OCI-LY1 (cell line): Measurements from ENCODE around the gene FANCB.

ENCODE experiments used
- H2AFZ ChIP-seq: fragments of 200-600 bp; sonication (generic), shearing (Covaris generic); 2 replicates; pipeline ENCODE4 v1.6.0; 2014; ENCODE audit warnings: antibody characterized with exemption, mild to moderate bottlenecking, low read length
- H3F3A ChIP-seq: fragments of 200-600 bp; sonication (generic), shearing (Covaris generic); 2 replicates; pipeline ENCODE4 v1.6.0; 2014; ENCODE audit warnings: mild to moderate bottlenecking, antibody characterized with exemption, low read length, moderate library complexity; ENCODE audit not compliant: insufficient read depth
- H3K27ac ChIP-seq: fragments of 200-600 bp; sonication (generic); 2 replicates; pipeline ENCODE4 v1.5.1; 2014; ENCODE audit warnings: low read length, mixed run types, mild to moderate bottlenecking, low read depth; ENCODE audit not compliant: poor library complexity, severe bottlenecking
- H3K27me3 ChIP-seq: fragments of 200-600 bp; sonication (generic); 2 replicates; pipeline ENCODE4 v1.6.0; 2014; ENCODE audit warnings: antibody characterized with exemption, mild to moderate bottlenecking, low read length, moderate library complexity; ENCODE audit not compliant: insufficient read depth
- H3K36me3 ChIP-seq: fragments of 200-600 bp; sonication (generic); 2 replicates; pipeline ENCODE4 v1.6.1; 2014; ENCODE audit warnings: mild to moderate bottlenecking, antibody characterized with exemption, low read length, moderate library complexity, mixed read lengths; ENCODE audit not compliant: insufficient read depth
- H3K4me1 ChIP-seq: fragments of 200-600 bp; sonication (generic); 2 replicates; pipeline ENCODE4 v1.5.1; 2014; ENCODE audit warnings: mild to moderate bottlenecking, low read length, moderate library complexity; ENCODE audit not compliant: insufficient read depth, severe bottlenecking
- H3K4me2 ChIP-seq: fragments of 200-600 bp; sonication (generic), shearing (Covaris generic); 2 replicates; pipeline ENCODE4 v1.6.1; 2014; ENCODE audit warnings: low read length
- H3K4me3 ChIP-seq: fragments of 200-600 bp; sonication (generic); 2 replicates; pipeline ENCODE4 v1.5.1; 2014; ENCODE audit warnings: low read length, low read depth, mild to moderate bottlenecking, mixed read lengths; ENCODE audit not compliant: poor library complexity, severe bottlenecking
- H3K79me2 ChIP-seq: fragments of 200-600 bp; shearing (Covaris generic); 2 replicates; pipeline ENCODE4 v1.6.1; 2016; ENCODE audit warnings: mixed run types, low read length, mixed read lengths; ENCODE audit not compliant: insufficient read depth
- H3K9ac ChIP-seq: fragments of 200-600 bp; sonication (generic), shearing (Covaris generic); 2 replicates; pipeline ENCODE4 v1.6.1; 2014; ENCODE audit warnings: mild to moderate bottlenecking, low read length, mixed read lengths
- H3K9me2 ChIP-seq: fragments of 200-600 bp; sonication (generic), shearing (Covaris generic); 2 replicates; pipeline ENCODE4 v1.6.1; 2014; ENCODE audit warnings: low read depth, mild to moderate bottlenecking, low read length, mixed read lengths
- H3K9me3 ChIP-seq: fragments of 200-600 bp; shearing (Covaris generic); 2 replicates; pipeline ENCODE4 v1.6.1; 2014; ENCODE audit warnings: low read length, mixed read lengths
- H4K20me1 ChIP-seq: fragments of 200-600 bp; sonication (generic), shearing (Covaris generic); 2 replicates; pipeline ENCODE4 v1.6.0; 2016; ENCODE audit warnings: mild to moderate bottlenecking, low read length; ENCODE audit not compliant: insufficient read depth
- EZH2 ChIP-seq: fragments of 200-600 bp; sonication (generic), shearing (Covaris generic); IDR thresholded peaks from 2 replicates; pipeline ENCODE4 v1.8.0; 2017; ENCODE audit warnings: borderline replicate concordance, mixed run types, mild to moderate bottlenecking, antibody characterized with exemption, low read length, moderate library complexity, mixed read lengths
- TF ChIP-seq, protein P1 (sequence below): fragments of 200-600 bp; sonication (generic), shearing (Covaris generic); IDR thresholded peaks from 2 replicates; pipeline ENCODE4 v1.5.1; 2017; ENCODE audit warnings: mild to moderate bottlenecking, antibody characterized with exemption, low read length, moderate library complexity, mixed read lengths

Gene FANCB

DNA sequence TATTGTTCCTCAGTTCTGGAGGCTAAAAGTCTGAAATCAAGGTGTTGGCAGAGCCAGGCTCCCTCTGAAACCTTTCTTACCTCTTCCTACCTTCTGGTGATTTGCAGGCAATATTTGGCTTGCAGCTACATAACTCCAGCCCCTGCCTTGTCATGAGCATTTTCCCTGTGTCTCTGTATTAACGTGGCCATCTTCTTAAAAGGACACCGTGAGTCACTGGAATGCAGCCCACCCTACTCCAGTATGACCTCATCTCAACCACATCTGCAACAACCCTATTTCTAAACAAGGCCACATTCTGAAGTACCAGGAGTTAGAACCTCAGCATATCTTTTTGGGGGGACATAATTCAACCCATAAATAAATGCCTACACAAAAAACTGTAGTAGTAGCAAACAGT is 40.7 kb downstream of the FANCB start:
- no peak overlapping the region for H3K4me2 ChIP-seq
- H3K27me3 ChIP-seq: no peaks in the 10 kb centered on the region
- no peaks in the 10 kb centered on the region for H3F3A ChIP-seq
- H4K20me1 ChIP-seq: no peaks in the 10 kb centered on the region
- no peak overlapping the region for H2AFZ ChIP-seq
- H3K36me3 ChIP-seq: peaks cover 18% of the 10 kb centered on the region
- H3K4me1 ChIP-seq: no peaks in the 10 kb centered on the region
- no peak overlapping the region for H3K27ac ChIP-seq
- H3K9me2 ChIP-seq: no peaks in the 10 kb centered on the region
- TF ChIP-seq, protein P1, sequence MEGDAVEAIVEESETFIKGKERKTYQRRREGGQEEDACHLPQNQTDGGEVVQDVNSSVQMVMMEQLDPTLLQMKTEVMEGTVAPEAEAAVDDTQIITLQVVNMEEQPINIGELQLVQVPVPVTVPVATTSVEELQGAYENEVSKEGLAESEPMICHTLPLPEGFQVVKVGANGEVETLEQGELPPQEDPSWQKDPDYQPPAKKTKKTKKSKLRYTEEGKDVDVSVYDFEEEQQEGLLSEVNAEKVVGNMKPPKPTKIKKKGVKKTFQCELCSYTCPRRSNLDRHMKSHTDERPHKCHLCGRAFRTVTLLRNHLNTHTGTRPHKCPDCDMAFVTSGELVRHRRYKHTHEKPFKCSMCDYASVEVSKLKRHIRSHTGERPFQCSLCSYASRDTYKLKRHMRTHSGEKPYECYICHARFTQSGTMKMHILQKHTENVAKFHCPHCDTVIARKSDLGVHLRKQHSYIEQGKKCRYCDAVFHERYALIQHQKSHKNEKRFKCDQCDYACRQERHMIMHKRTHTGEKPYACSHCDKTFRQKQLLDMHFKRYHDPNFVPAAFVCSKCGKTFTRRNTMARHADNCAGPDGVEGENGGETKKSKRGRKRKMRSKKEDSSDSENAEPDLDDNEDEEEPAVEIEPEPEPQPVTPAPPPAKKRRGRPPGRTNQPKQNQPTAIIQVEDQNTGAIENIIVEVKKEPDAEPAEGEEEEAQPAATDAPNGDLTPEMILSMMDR: no peak
- no peak for TF ChIP-seq EZH2
- H3K79me2 ChIP-seq: no peaks in the 10 kb centered on the region
- H3K4me3 ChIP-seq: no peak overlapping the region
- H3K9me3 ChIP-seq: no peaks in the 10 kb centered on the region
- H3K9ac ChIP-seq: no peak overlapping the region

DNA sequence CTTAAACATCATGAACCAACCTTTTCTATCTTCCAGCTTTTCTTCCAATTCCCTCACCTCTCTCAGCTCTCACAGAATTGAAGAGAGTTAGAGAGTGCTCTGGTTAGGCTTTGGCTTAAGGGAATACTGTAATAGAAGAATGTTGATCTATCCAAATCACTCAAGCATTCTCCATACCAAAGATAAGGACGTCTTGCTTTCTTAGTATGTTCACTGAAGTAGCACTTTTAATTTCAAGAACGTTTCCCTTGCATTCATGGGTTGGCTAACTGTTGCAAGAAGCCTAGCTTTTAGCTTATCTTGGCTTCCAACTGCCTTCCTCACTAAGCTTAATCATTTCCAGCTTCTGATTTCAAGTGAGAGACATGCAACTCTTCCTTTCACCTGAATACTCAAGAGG is 43.2 kb downstream of the FANCB start:
- H2AFZ ChIP-seq: no peak overlapping the region
- no peak overlapping the region for H3K4me2 ChIP-seq
- H3K9ac ChIP-seq: no peak overlapping the region
- TF ChIP-seq, protein P1: no peak
- no peak for TF ChIP-seq EZH2
- no peak overlapping the region for H3K4me3 ChIP-seq
- no peaks in the 10 kb centered on the region for H3K79me2 ChIP-seq
- H3K27ac ChIP-seq: no peak overlapping the region
- no peaks in the 10 kb centered on the region for H3K9me3 ChIP-seq
- no peaks in the 10 kb centered on the region for H3K27me3 ChIP-seq
- H3F3A ChIP-seq: no peaks in the 10 kb centered on the region
- no peaks in the 10 kb centered on the region for H3K36me3 ChIP-seq
- no peaks in the 10 kb centered on the region for H4K20me1 ChIP-seq
- H3K4me1 ChIP-seq: no peaks in the 10 kb centered on the region
- no peaks in the 10 kb centered on the region for H3K9me2 ChIP-seq

DNA sequence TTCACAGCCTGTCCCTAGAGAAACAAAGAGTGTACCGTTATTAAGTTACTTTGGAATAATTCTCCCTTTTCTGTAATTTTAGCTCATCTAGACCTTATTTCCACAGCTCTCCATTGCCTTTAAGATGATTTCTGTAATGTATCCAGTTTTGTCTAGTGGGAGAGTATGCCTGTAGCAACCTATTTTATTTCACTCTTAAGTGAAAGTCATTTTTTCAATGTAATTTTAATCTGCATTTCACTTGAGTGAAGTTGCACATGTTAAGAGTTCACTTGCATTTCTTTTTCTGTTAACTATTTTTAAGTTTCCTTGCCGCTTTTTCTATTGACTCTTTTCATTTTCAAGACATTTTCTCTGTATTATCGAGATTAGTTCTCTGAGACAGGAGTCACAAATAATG is 46.5 kb downstream of the FANCB start:
- H3K36me3 ChIP-seq: no peaks in the 10 kb centered on the region
- no peaks in the 10 kb centered on the region for H3K9me2 ChIP-seq
- H2AFZ ChIP-seq: no peak overlapping the region
- H3K4me3 ChIP-seq: no peak overlapping the region
- no peak overlapping the region for H3K27ac ChIP-seq
- H3K79me2 ChIP-seq: no peaks in the 10 kb centered on the region
- TF ChIP-seq EZH2: no peak
- TF ChIP-seq, protein P1: no peak
- no peak overlapping the region for H3K4me2 ChIP-seq
- no peaks in the 10 kb centered on the region for H3F3A ChIP-seq
- no peak overlapping the region for H3K9ac ChIP-seq
- H3K9me3 ChIP-seq: no peaks in the 10 kb centered on the region
- no peaks in the 10 kb centered on the region for H3K27me3 ChIP-seq
- no peaks in the 10 kb centered on the region for H4K20me1 ChIP-seq
- no peaks in the 10 kb centered on the region for H3K4me1 ChIP-seq
